GM21515 (cell line): ENCODE data around the gene RRAGC.
A peak's percentile ranks its signal among the peaks of the same experiment; 100 is the strongest.
"Not testable (repeated sequence)": the region's sequence is repeated elsewhere in the genome, so short reads cannot be mapped to it uniquely, and the experiment has no call there.

ENCODE experiments used
- ATAC-seq: cut with Tn5 transposase; IDR thresholded peaks from one replicate; pipeline ENCODE4 v1.9.1; 2021; ENCODE audit not compliant: unreplicated experiment

Gene RRAGC

GRCh38 chr1:38858833-38859560, 575 bp downstream of the RRAGC start:
- ATAC-seq, result peak; percentile 30

- no peak for ATAC-seq
Observed at GRCh38 chr1:38852780-38853179, 6.8 kb downstream of the RRAGC start.

- ATAC-seq, result no peak
Observed at GRCh38 chr1:38848071-38848470, 11.5 kb downstream of the RRAGC start.

GRCh38 chr1:38846210-38846609, 13.4 kb downstream of the RRAGC start:
- ATAC-seq, result no peak

- ATAC-seq, result not testable (repeated sequence)
Observed at GRCh38 chr1:38845088-38845487, 14.5 kb downstream of the RRAGC start.

- ATAC-seq, result no peak
Observed at GRCh38 chr1:38840281-38840680, 19.3 kb downstream of the RRAGC start.

- no peak for ATAC-seq
Observed at GRCh38 chr1:38839363-38839762, 20.2 kb downstream of the RRAGC start.

GRCh38 chr1:38836316-38836715, 23.3 kb downstream of the RRAGC start:
- ATAC-seq, result not testable (repeated sequence)

GRCh38 chr1:38834937-38835827, 24.4 kb downstream of the RRAGC start:
- no peak for ATAC-seq

GRCh38 chr1:38834221-38834782, 25.3 kb downstream of the RRAGC start:
- ATAC-seq, result no peak

- no peak for ATAC-seq
Observed at GRCh38 chr1:38833146-38833545, 26.4 kb downstream of the RRAGC start.

GRCh38 chr1:38832370-38832734, 27.2 kb downstream of the RRAGC start:
- ATAC-seq, result no peak

- no peak for ATAC-seq
Observed at GRCh38 chr1:38831731-38832369, 27.7 kb downstream of the RRAGC start.

GRCh38 chr1:38829368-38829767, 30.2 kb downstream of the RRAGC start:
- ATAC-seq, result no peak

GRCh38 chr1:38827318-38827717, 32.3 kb downstream of the RRAGC start:
- ATAC-seq, result no peak

GRCh38 chr1:38826886-38827285, 32.7 kb downstream of the RRAGC start:
- ATAC-seq, result no peak

GRCh38 chr1:38826262-38826661, 33.3 kb downstream of the RRAGC start:
- ATAC-seq, result no peak

- no peak for ATAC-seq
Observed at GRCh38 chr1:38820860-38821259, 38.7 kb downstream of the RRAGC start.

- no peak for ATAC-seq
Observed at GRCh38 chr1:38819516-38819915, 40.1 kb downstream of the RRAGC start.

- ATAC-seq, result no peak
Observed at GRCh38 chr1:38819040-38819439, 40.5 kb downstream of the RRAGC start.

- no peak for ATAC-seq
Observed at GRCh38 chr1:38818175-38818976, 41.2 kb downstream of the RRAGC start.
